Progenitor cell of endocrine pancreas (in vitro differentiated cells): ENCODE measurements around the gene PDIA5. TPM values are rescaled to one million over a fixed set of nuclear protein-coding genes. Genes with fewer than 3 reads are reported as not detected.

Experiments
- DNase-seq: peaks from one replicate; pipeline ENCODE4 v3.0.0; 2021; ENCODE audit warnings: low spot score; ENCODE audit not compliant: unreplicated experiment
- H3K27ac Mint-ChIP-seq: 2 replicates; pipeline ENCODE4 v1.8.0; 2021; ENCODE audit warnings: mild to moderate bottlenecking, moderate library complexity, mixed read lengths
- H3K27me3 Mint-ChIP-seq: 2 replicates; pipeline ENCODE4 v1.8.0; 2021; ENCODE audit warnings: mixed read lengths
- H3K36me3 Mint-ChIP-seq: 2 replicates; pipeline ENCODE4 v1.8.0; 2022; ENCODE audit warnings: mixed read lengths; ENCODE audit not compliant: insufficient read depth
- H3K4me1 Mint-ChIP-seq: 2 replicates; pipeline ENCODE4 v1.8.0; 2021; ENCODE audit warnings: low read depth, mixed read lengths
- H3K4me3 Mint-ChIP-seq: 2 replicates; pipeline ENCODE4 v1.8.0; 2021; ENCODE audit warnings: low read depth, mild to moderate bottlenecking, moderate library complexity, mixed read lengths
- H3K9me3 Mint-ChIP-seq: 2 replicates; pipeline ENCODE4 v1.8.0; 2021; ENCODE audit warnings: low read depth, mixed read lengths
- CTCF ChIP-seq: fragments of 200-600 bp; sonication (generic); IDR thresholded peaks from one replicate; pipeline ENCODE4 v1.5.0; 2021; ENCODE audit warnings: antibody characterized with exemption, mild to moderate bottlenecking; ENCODE audit not compliant: unreplicated experiment
- total RNA-seq: library from RNA; stranded (reverse); gene quantifications from 2 replicates; pipeline ENCODE4 v1.2.1, GENCODE V29; 2021

PDIA5 gene
- total RNA-seq, 1 donor from 2014 or later: 22.2 TPM

- TF ChIP-seq CTCF: no peak
- no peaks in the 10 kb centered on the region for H3K36me3 Mint-ChIP-seq
- H3K27me3 Mint-ChIP-seq: peaks cover 40% of the 10 kb centered on the region
- no peaks in the 10 kb centered on the region for H3K9me3 Mint-ChIP-seq
- DNase-seq: no peak
- peak overlapping the region; percentile 79 for H3K4me3 Mint-ChIP-seq
- peaks cover 29% of the 10 kb centered on the region for H3K4me1 Mint-ChIP-seq
- peak overlapping the region; percentile 50 for H3K27ac Mint-ChIP-seq
Observed at GRCh38 chr3:123066599-123066895, 278 bp upstream of the PDIA5 start.

- peak overlapping the region; percentile 79 for H3K4me3 Mint-ChIP-seq
- H3K27me3 Mint-ChIP-seq: peaks cover 38% of the 10 kb centered on the region
- no peak for TF ChIP-seq CTCF
- no peaks in the 10 kb centered on the region for H3K36me3 Mint-ChIP-seq
- DNase-seq: no peak
- H3K27ac Mint-ChIP-seq: peak overlapping the region; percentile 57
- H3K9me3 Mint-ChIP-seq: no peaks in the 10 kb centered on the region
- peaks cover 30% of the 10 kb centered on the region for H3K4me1 Mint-ChIP-seq
Observed at GRCh38 chr3:123067689-123068600, 1.1 kb downstream of the PDIA5 start.

- H3K4me1 Mint-ChIP-seq: peaks cover 30% of the 10 kb centered on the region
- H3K27ac Mint-ChIP-seq: peak overlapping the region; percentile 57
Observed at GRCh38 chr3:123068601-123069381, 2.0 kb downstream of the PDIA5 start.

GRCh38 chr3:123070510-123070909, 3.7 kb downstream of the PDIA5 start:
- no peaks in the 10 kb centered on the region for H3K9me3 Mint-ChIP-seq
- H3K4me1 Mint-ChIP-seq: peaks cover 30% of the 10 kb centered on the region
- H3K4me3 Mint-ChIP-seq: no peak overlapping the region
- DNase-seq: no peak
- no peak for TF ChIP-seq CTCF
- H3K27me3 Mint-ChIP-seq: peaks cover 18% of the 10 kb centered on the region
- no peak overlapping the region for H3K27ac Mint-ChIP-seq
- no peaks in the 10 kb centered on the region for H3K36me3 Mint-ChIP-seq

More at GRCh38 chr3:123068601-123069381, 2.0 kb downstream of the PDIA5 start:
- H3K27me3 Mint-ChIP-seq: peaks cover 29% of the 10 kb centered on the region
- H3K9me3 Mint-ChIP-seq: no peaks in the 10 kb centered on the region
- no peak for DNase-seq
- no peak for TF ChIP-seq CTCF
- peak overlapping the region; percentile 79 for H3K4me3 Mint-ChIP-seq
- H3K36me3 Mint-ChIP-seq: no peaks in the 10 kb centered on the region

GRCh38 chr3:123071146-123071545, 4.3 kb downstream of the PDIA5 start:
- Mint-ChIP-seq H3K36me3 (no peaks in the 10 kb centered on the region), H3K4me1 (peaks cover 30% of the 10 kb centered on the region), H3K27ac (no peak overlapping the region)

More at GRCh38 chr3:123071146-123071545, 4.3 kb downstream of the PDIA5 start:
- H3K9me3 Mint-ChIP-seq: no peaks in the 10 kb centered on the region
- peak; percentile 37 for TF ChIP-seq CTCF
- no peak for DNase-seq
- H3K4me3 Mint-ChIP-seq: no peak overlapping the region
- peaks cover 18% of the 10 kb centered on the region for H3K27me3 Mint-ChIP-seq
